HG03025 (cell line): ENCODE measurements around the gene TBXAS1.

ENCODE experiments used
- ATAC-seq: cut with Tn5 transposase; IDR thresholded peaks from one replicate; pipeline ENCODE4 v1.9.1; 2021; ENCODE audit warnings: mild to moderate bottlenecking, moderate library complexity; ENCODE audit not compliant: unreplicated experiment, low FRiP score

TBXAS1 gene

GRCh38 chr7:139992353-139993044, 163.4 kb downstream of the TBXAS1 start:
- no peak for ATAC-seq

- ATAC-seq: no peak
Measured at GRCh38 chr7:139993169-139993568, 164.1 kb downstream of the TBXAS1 start.

- no peak for ATAC-seq
Measured at GRCh38 chr7:139993592-139993991, 164.5 kb downstream of the TBXAS1 start.

- ATAC-seq: no peak
Measured at GRCh38 chr7:139994356-139994755, 165.3 kb downstream of the TBXAS1 start.

GRCh38 chr7:139995017-139995915, 166.2 kb downstream of the TBXAS1 start:
- no peak for ATAC-seq

- ATAC-seq: no peak
Measured at GRCh38 chr7:139998572-139998971, 169.5 kb downstream of the TBXAS1 start.

- no peak for ATAC-seq
Measured at GRCh38 chr7:139999516-139999915, 170.5 kb downstream of the TBXAS1 start.

- ATAC-seq: no peak
Measured at GRCh38 chr7:140000666-140001268, 171.7 kb downstream of the TBXAS1 start.

GRCh38 chr7:140003913-140004382, 174.9 kb downstream of the TBXAS1 start:
- ATAC-seq: no peak

GRCh38 chr7:140004672-140005071, 175.6 kb downstream of the TBXAS1 start:
- ATAC-seq: no peak

- ATAC-seq: no peak
Measured at GRCh38 chr7:140005341-140005740, 176.3 kb downstream of the TBXAS1 start.

GRCh38 chr7:140005754-140006503, 176.9 kb downstream of the TBXAS1 start:
- ATAC-seq: no peak

- no peak for ATAC-seq
Measured at GRCh38 chr7:140006600-140006999, 177.5 kb downstream of the TBXAS1 start.

- ATAC-seq: no peak
Measured at GRCh38 chr7:140007051-140007690, 178.1 kb downstream of the TBXAS1 start.

- ATAC-seq: no peak
Measured at GRCh38 chr7:140008755-140009610, 179.9 kb downstream of the TBXAS1 start.

GRCh38 chr7:140009735-140010134, 180.7 kb downstream of the TBXAS1 start:
- ATAC-seq: no peak

GRCh38 chr7:140010194-140010895, 181.3 kb downstream of the TBXAS1 start:
- ATAC-seq: no peak

- ATAC-seq: no peak
Measured at GRCh38 chr7:140013676-140014075, 184.6 kb downstream of the TBXAS1 start.
